Stimulated activated naive CD4-positive, alpha-beta T cell treated with Interleukin-2 at 50 U/mL for 16 hours (primary cell): ENCODE results near the gene ERBIN.
"Not testable (repeated sequence)": the region's sequence is repeated elsewhere in the genome, so short reads cannot be mapped to it uniquely, and the experiment has no call there.

Experiments
- DNase-seq: peaks from one replicate; lab custom pipeline; 2025; lab: John Stamatoyannopoulos, UW

Gene ERBIN

DNA sequence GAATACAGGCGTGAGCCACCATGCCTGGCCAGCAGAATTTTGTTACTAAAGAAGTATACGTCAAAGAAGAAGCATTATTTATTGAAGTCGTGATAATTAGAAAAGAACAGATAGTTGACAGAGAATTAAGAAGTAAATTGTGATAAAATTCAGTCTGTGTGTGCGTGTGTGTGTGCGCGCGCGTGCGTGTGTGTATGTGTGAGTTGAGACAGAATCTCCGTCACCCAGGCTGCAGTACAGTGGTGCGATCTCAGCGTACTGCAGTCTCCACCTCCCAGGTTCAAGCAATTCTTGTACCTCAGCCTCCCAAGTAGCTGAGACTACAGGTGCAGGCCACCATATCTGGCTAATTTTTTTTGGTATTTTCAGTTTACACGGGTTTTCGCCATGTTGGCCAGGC, 77.8 kb downstream of the ERBIN start:
- no peak for DNase-seq

- no peak for DNase-seq
These were observed 82.9 kb downstream of the ERBIN start for GRCh38 chr5:66009277-66009676.

GRCh38 chr5:66010476-66010875, 84.1 kb downstream of the ERBIN start:
- DNase-seq = no peak

GRCh38 chr5:66012271-66012670, 85.9 kb downstream of the ERBIN start:
- no peak for DNase-seq

DNA sequence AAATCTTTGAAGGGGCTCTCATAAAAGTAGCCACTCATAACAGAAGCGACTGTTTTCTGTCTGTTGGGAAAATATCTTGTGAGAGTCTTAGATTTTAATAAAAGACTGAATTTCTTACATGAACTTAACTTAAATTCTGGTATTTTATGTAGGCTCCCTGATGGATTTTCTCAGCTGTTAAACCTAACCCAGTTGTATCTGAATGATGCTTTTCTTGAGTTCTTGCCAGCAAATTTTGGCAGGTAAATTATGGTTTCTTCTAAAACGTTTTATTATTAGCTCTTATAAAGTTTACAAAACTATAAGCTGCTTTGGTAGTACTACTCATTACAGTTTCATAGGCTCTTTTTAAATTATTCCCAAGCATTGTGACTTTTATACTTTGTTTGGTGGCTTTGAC, 87.0 kb downstream of the ERBIN start:
- no peak for DNase-seq

GRCh38 chr5:66013906-66014305, 87.5 kb downstream of the ERBIN start:
- no peak for DNase-seq

DNA sequence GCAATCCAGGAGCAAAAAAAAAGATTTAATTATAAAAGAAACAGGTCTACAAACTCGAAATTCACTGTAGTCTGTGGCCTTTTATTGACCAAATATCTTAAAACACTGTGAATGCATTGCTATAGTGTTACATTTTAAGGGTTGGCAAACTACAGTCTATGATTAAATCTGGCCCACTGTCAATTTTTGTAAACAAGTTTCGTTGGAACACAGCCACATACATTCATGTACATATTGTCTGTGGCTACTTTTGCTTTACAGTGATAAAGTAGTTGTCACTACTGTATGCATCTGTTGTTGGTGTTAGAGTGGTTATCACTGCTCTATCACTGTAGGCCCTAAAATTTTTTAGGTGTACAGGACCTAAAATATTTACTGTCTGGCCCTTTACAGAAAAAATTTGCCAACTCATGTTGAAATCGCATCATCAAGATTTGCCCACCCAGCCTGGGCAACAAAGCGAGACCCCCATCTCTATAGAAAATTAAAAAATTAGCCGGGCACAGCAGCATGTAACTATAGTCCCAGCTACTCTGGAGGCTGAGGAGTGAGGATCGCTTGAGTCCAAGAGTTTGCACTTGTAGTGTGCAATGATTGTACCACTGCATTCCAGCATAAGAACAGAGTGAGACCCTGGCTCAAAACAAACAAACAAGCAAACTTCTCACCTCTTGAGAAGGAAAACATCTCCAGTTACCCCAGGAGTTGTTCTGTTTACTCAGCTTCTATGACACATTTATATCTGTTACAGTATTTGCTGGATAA, 89.0 kb downstream of the ERBIN start:
- DNase-seq = no peak

DNA sequence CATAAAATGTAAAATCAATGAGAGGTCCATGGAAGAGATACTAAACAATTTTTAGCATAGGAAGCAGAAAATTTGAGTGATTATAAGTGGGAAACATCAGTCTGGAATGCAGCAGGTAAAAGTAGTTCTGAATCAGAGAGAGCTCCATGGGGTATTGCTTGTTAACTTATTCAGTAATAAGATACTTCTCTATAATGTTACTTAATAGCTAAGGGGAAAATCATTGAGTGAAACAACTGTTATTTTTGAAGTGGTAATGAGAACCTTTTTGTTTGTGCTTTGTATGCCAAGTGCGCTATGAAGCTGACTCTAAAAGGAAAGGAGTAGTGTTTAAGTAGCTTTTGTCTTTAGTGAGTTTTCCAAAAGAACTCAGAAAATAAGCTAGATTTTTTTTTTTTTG, 95.2 kb downstream of the ERBIN start:
- DNase-seq = no peak

GRCh38 chr5:66039296-66039695, 112.9 kb downstream of the ERBIN start:
- no peak for DNase-seq

GRCh38 chr5:66039701-66040100, 113.3 kb downstream of the ERBIN start:
- no peak for DNase-seq

- no peak for DNase-seq
These were observed 115.3 kb downstream of the ERBIN start for GRCh38 chr5:66041627-66042026.

DNA sequence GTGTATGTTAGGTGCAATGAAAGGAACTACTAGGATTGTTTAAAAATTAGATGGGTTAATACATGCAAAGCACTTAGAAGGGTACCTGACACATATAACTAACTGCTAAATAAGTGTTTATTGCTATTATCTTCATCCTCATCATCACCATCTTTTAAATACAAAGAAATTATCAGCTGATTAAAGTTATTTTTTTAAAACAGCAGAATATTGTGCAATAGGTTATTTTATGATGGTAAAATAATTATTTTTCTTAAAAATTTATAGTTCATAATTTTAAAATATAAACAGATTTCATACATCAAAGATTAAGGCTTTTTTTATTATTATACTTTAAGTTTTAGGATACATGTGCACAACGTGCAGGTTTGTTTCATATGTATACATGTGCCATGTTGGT, 130.9 kb downstream of the ERBIN start:
- no peak for DNase-seq

GRCh38 chr5:66061320-66061719, 134.9 kb downstream of the ERBIN start:
- not testable (repeated sequence) for DNase-seq

DNA sequence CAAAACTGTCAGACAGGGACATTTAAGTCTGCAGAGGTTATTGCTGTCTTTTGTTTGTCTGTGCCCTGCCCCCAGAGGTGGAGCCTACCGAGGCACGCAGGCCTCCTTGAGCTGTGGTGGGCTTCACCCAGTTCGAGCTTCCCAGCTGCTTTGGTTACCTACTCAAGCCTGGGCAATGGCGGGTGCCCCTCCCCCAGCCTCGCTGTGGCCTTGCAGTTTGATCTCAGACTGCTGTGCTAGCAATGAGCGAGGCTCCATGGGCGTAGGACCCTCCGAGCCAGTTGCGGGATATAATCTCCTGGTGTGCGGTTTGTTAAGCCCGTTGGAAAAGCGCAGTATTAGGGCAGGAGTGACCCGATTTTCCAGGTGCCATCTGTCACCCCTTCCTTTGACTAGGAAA, 136.7 kb downstream of the ERBIN start:
- DNase-seq = not testable (repeated sequence)

- no peak for DNase-seq
These were observed 140.5 kb downstream of the ERBIN start for GRCh38 chr5:66066826-66067225.

- no peak for DNase-seq
These were observed 145.7 kb downstream of the ERBIN start for GRCh38 chr5:66072031-66072430.

DNA sequence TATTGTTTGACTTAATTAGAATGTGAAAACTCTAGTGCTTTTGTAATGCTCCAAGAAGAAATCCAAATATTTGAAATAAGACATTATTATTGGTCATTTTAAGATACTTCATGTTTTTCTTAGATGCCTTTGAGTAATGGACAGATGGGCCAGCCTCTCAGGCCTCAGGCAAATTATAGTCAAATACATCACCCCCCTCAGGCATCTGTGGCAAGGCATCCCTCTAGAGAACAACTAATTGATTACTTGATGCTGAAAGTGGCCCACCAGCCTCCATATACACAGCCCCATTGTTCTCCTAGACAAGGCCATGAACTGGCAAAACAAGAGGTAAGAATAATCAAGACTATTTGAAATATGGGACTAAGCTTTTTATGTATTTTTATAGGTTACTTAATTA, 148.5 kb downstream of the ERBIN start:
- DNase-seq = no peak

- no peak for DNase-seq
These were observed 154.3 kb downstream of the ERBIN start for GRCh38 chr5:66080664-66081063.

DNA sequence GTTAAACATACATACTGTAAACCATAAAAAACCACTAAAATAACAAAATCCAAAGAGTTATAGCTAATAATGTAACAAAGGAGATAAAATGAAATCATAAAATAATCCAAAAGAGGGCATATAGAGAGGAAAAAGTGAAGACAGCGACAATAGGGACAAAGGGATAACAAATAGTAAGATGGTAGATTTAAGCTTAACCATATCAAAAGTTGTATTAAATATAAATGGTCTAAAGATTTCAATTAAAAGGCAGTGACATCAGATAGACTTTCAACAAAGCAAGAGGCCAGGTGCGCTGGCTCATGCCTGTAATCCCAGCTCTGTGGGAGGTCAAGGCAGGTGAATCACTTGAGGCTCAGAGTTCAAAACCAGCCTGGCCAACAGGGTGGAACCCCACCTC, 163.0 kb downstream of the ERBIN start:
- no peak for DNase-seq

GRCh38 chr5:66100851-66101250, 174.5 kb downstream of the ERBIN start:
- no peak for DNase-seq

GRCh38 chr5:66113160-66113559, 186.8 kb downstream of the ERBIN start:
- no peak for DNase-seq

DNA sequence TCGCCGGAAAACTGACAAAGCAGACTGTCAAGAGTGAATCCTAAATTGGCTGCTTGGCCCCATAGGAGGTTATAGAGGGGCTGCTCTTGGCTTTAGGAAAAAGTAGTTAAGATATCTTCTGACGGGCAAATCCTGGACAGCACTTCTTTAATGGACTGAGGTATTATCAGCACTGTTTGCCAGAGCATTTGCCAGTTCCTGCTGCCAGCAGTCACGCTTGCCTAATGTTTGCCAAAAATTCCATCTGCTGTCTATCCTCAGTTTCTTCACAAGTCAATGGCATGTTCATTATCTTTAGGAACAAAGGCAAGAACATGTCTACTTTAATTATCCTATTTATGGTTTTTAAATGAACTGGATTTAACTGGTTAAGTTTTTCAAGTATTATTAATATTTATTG, 191.9 kb downstream of the ERBIN start:
- DNase-seq = no peak

GRCh38 chr5:66122379-66123034, 196.1 kb downstream of the ERBIN start:
- no peak for DNase-seq

DNA sequence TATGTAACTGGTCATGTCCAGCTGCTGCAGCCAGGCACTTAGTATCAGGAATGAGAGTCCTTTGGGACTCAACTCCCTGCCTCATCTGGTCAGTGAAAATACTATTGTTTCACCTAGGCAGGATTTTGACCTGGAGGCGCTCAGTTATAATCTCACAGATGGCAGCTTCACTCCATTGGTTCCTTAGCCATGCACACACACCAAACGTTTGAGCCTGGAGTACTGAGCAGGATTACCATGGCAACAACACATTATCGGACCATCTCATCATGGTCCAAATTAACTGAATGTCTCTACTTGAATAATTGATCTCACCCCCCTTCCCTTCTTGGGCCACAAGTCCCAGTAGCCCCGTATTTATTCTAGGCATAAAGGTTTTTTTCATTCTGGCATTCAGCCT, 202.8 kb downstream of the ERBIN start:
- DNase-seq = no peak
